Breast epithelium (tissue), 4 donors: ENCODE results near the gene SNX15. TPM values are rescaled to one million over a fixed set of nuclear protein-coding genes. Genes with fewer than 3 reads are reported as not detected.

Experiments
- DNase-seq, 2 donors: peaks; one replicate each; pipeline ENCODE4 v3.0.0-alpha.2; 2019; ENCODE audit warnings: low spot score in 2 of 2
- H3K27ac ChIP-seq, 2 donors: fragments of 200-600 bp; sonication (generic) in 1 of 2; one replicate each; pipeline ENCODE4 v1.5.1; 2016 to 2019; ENCODE audit warnings: mild to moderate bottlenecking in 1 of 2
- H3K27me3 ChIP-seq, 2 donors: fragments of 200-600 bp; sonication (generic) in 1 of 2; one replicate each; pipeline versions ENCODE4 v1.5.1 to v1.6.0; 2017 to 2019; ENCODE audit warnings: control low read depth in 1 of 2, mild to moderate bottlenecking in 1 of 2
- H3K36me3 ChIP-seq: fragments of 200-600 bp; one replicate; pipeline ENCODE4 v1.5.1; 2019
- H3K4me1 ChIP-seq, 2 donors: fragments of 200-600 bp; sonication (generic); one replicate each; pipeline ENCODE4 v1.5.1; 2016 to 2019; ENCODE audit warnings: control low read depth in 1 of 2
- H3K4me3 ChIP-seq, 3 donors: fragments of 200-600 bp; sonication (generic); 1 replicate in 2 of 3; 2 replicates in 1 of 3; pipeline ENCODE4 v1.5.1; 2016 to 2019; ENCODE audit warnings: mild to moderate bottlenecking in 3 of 3, moderate library complexity in 2 of 3
- H3K9me3 ChIP-seq, 2 donors: fragments of 200-600 bp; sonication (generic) in 1 of 2; one replicate each; pipeline ENCODE4 v1.5.1; 2016 to 2019; ENCODE audit warnings: control low read depth in 1 of 2
- CTCF ChIP-seq, 3 donors: fragments of 450-650 bp; IDR thresholded peaks; one replicate each; pipeline ENCODE4 v1.5.1; 2016 to 2017; ENCODE audit warnings: antibody characterized with exemption in 3 of 3, mild to moderate bottlenecking in 3 of 3, moderate library complexity in 3 of 3
- POLR2A ChIP-seq: fragments of 450-650 bp; IDR thresholded peaks from one replicate; pipeline ENCODE4 v1.6.1; 2016; ENCODE audit warnings: antibody characterized with exemption, mild to moderate bottlenecking, moderate library complexity
- POLR2AphosphoS5 ChIP-seq, 3 donors: sonication (generic); formaldehyde crosslinking; IDR thresholded peaks; one replicate each; pipeline ENCODE4 v1.6.1; 2017; ENCODE audit warnings: antibody characterized with exemption in 3 of 3
- intact Hi-C: fragments of 100-400 bp; cut with DNase I; formaldehyde crosslinking; loops from one replicate; pipeline ENCODE4 v1.15.1; 2023; ENCODE audit warnings: low total_unique reads
- total RNA-seq, 3 donors: library from RNA; depleted of rRNA; stranded (reverse); fragments of >200 nt; gene quantifications; one replicate each; pipeline ENCODE4 v1.1.0, GENCODE V29; 2016

Gene SNX15
- total RNA-seq, 3 donors from 2014 or later: 17.0 to 22.7 (median 17.1) TPM

GRCh38 chr11:65057526-65057925 is 30.3 kb downstream of the SNX15 start:
- no peak for DNase-seq
- H3K4me3 ChIP-seq: no peak overlapping the region
- H3K27me3 ChIP-seq: no peaks in the 10 kb centered on the region
- no peaks in the 10 kb centered on the region for H3K4me1 ChIP-seq
- H3K27ac ChIP-seq: no peak overlapping the region
- intact Hi-C loops: no loop called here
- no peaks in the 10 kb centered on the region for H3K36me3 ChIP-seq
- TF ChIP-seq POLR2A (no peak), POLR2AphosphoS5 (IDR thresholded peaks at IDR 0.05) (no peak), CTCF (IDR thresholded peaks at IDR 0.05) (no peak)
- no peaks in the 10 kb centered on the region for H3K9me3 ChIP-seq

GRCh38 chr11:65058012-65058411 is 30.8 kb downstream of the SNX15 start:
- H3K36me3 ChIP-seq: no peaks in the 10 kb centered on the region
- TF ChIP-seq POLR2A: no peak
- no peak overlapping the region for H3K27ac ChIP-seq
- H3K9me3 ChIP-seq: no peaks in the 10 kb centered on the region
- H3K4me3 ChIP-seq: no peak overlapping the region
- H3K4me1 ChIP-seq: no peaks in the 10 kb centered on the region
- intact Hi-C loops: no loop called here
- no peaks in the 10 kb centered on the region for H3K27me3 ChIP-seq
- no peak for DNase-seq

GRCh38 chr11:65058419-65059054 is 31.3 kb downstream of the SNX15 start, which contains the start of gene NAALADL1:
TSS of gene NAALADL1 (minus strand) at chr11:65058553. CDS start at chr11:65058521, 32 bp downstream.
- Histone ChIP-seq H3K27ac (no peak within 1 kb of the TSS), H3K4me3 (no peak within 1 kb of the TSS), H3K9me3 (no peaks in the 10 kb centered on the region), H3K4me1 (no peaks in the 10 kb centered on the region), H3K27me3 (no peaks in the 10 kb centered on the region), H3K36me3 (no peaks in the 10 kb centered on the region)
- DNase-seq: no peak
- TF ChIP-seq POLR2A (no peak), POLR2AphosphoS5 (IDR thresholded peaks at IDR 0.05) (no peak), CTCF (IDR thresholded peaks at IDR 0.05) (no peak)
- intact Hi-C loops: no loop called here

GRCh38 chr11:65059523-65059922 is 32.3 kb downstream of the SNX15 start:
- no peaks in the 10 kb centered on the region for H3K4me1 ChIP-seq
- intact Hi-C loops: no loop called here

GRCh38 chr11:65059959-65060824 is 33.0 kb downstream of the SNX15 start:
- Histone ChIP-seq H3K27me3 (no peaks in the 10 kb centered on the region), H3K9me3 (no peaks in the 10 kb centered on the region), H3K36me3 (no peaks in the 10 kb centered on the region), H3K4me1 (no peaks in the 10 kb centered on the region), H3K27ac (no peak overlapping the region), H3K4me3 (no peak overlapping the region)
- intact Hi-C loops: no loop called here
- TF ChIP-seq POLR2AphosphoS5 (IDR thresholded peaks at IDR 0.05): no peak
- TF ChIP-seq CTCF (IDR thresholded peaks at IDR 0.05): no peak
- TF ChIP-seq POLR2A: no peak
- no peak for DNase-seq

More at GRCh38 chr11:65059523-65059922, 32.3 kb downstream of the SNX15 start:
- no peak overlapping the region for H3K4me3 ChIP-seq
- no peak for DNase-seq
- no peaks in the 10 kb centered on the region for H3K36me3 ChIP-seq
- H3K9me3 ChIP-seq: no peaks in the 10 kb centered on the region
- no peaks in the 10 kb centered on the region for H3K27me3 ChIP-seq
- no peak overlapping the region for H3K27ac ChIP-seq
- TF ChIP-seq CTCF (IDR thresholded peaks at IDR 0.05): no peak
- no peak for TF ChIP-seq POLR2A
- TF ChIP-seq POLR2AphosphoS5 (IDR thresholded peaks at IDR 0.05): no peak
